ENCODE data around the gene SMIM45.

GRCh38 chr22:41964112-41964491 lies 12.2 kb downstream of the SMIM45 start:
- TF ChIP-seq POLR2A (IDR thresholded peaks at IDR 0.05) (no peak), CTCF (IDR thresholded peaks at IDR 0.05) (no peak)

All from body of pancreas (tissue), 4 donors.